ENCODE measurements around the gene CNIH3. TPM values are rescaled to one million over a fixed set of nuclear protein-coding genes. Genes with fewer than 3 reads are reported as not detected.
A peak's percentile ranks its signal among the peaks of the same experiment; 100 is the strongest.

CNIH3 gene
- total RNA-seq, 1 donor from 2014 or later = 4.2 TPM

DNA sequence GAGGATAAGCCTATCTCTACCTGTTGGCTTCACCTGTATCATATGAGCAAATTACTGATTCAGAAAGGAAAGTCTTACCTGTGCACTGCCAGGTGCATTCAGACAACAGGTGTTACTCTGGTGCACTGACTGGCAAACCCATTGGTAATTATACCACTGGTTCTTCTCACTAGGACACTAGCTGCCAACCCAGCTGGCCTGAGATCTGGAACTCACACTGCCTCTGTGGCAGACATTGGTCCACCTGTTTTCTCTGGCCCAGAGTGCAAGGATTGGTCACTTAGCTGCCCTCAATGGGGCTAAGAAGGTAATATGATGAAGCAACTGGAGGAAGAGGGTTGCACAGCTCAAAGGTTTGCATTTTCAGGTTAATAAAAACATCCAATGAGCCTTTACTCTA, 173.2 kb downstream of the CNIH3 start:
- Mint-ChIP-seq H3K4me1 (ENCODE audit: unreplicated experiment) (no peaks in the 10 kb centered on the region), H3K36me3 (ENCODE audit: unreplicated experiment) (no peaks in the 10 kb centered on the region), H3K27me3 (ENCODE audit: unreplicated experiment) (no peaks in the 10 kb centered on the region), H3K9me3 (ENCODE audit: unreplicated experiment) (no peaks in the 10 kb centered on the region), H3K27ac (ENCODE audit: unreplicated experiment) (no peak overlapping the region), H3K4me3 (ENCODE audit: unreplicated experiment) (no peak overlapping the region)
- TF ChIP-seq, protein P1, sequence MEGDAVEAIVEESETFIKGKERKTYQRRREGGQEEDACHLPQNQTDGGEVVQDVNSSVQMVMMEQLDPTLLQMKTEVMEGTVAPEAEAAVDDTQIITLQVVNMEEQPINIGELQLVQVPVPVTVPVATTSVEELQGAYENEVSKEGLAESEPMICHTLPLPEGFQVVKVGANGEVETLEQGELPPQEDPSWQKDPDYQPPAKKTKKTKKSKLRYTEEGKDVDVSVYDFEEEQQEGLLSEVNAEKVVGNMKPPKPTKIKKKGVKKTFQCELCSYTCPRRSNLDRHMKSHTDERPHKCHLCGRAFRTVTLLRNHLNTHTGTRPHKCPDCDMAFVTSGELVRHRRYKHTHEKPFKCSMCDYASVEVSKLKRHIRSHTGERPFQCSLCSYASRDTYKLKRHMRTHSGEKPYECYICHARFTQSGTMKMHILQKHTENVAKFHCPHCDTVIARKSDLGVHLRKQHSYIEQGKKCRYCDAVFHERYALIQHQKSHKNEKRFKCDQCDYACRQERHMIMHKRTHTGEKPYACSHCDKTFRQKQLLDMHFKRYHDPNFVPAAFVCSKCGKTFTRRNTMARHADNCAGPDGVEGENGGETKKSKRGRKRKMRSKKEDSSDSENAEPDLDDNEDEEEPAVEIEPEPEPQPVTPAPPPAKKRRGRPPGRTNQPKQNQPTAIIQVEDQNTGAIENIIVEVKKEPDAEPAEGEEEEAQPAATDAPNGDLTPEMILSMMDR (IDR thresholded peaks at IDR 0.05) = no peak
- DNase-seq (ENCODE audit: extremely low spot score, unreplicated experiment) = peak; percentile 48

Other genes with a start within 250 kb of the CNIH3 start
- 106 and 111 TPM in 2 replicates for gene WDR26, start 181.5 kb upstream of the CNIH3 start, total RNA-seq

All from osteocyte (in vitro differentiated cells).